NCI-H1694 treated with DMSO at 0.1 percent for 48 hours (cell line): ENCODE data around the gene LSAMP.
A peak's percentile ranks its signal among the peaks of the same experiment; 100 is the strongest.

Experiments
- DNase-seq: peaks from one replicate; lab custom pipeline; 2025; lab: John Stamatoyannopoulos, UW

The LSAMP gene

DNA sequence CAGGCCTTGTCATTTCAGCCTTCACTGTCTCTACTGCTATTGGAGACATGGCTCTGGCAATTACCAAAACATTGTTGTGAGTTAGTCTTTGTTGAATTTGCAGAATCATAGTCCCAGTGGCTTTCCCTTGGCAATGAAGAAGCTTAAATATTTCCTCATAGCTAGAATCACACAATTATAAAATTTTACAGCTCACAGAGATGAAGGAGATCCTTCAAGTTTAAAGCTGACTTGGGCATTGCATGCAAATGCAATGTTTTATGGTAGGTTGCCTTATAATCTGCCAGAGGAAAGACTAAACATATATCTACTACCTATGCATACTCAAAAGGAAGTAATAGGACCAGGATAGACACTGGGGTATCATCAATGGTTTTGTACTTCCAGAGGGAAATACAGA is 90.9 kb downstream of the LSAMP start:
- no peak for DNase-seq

DNA sequence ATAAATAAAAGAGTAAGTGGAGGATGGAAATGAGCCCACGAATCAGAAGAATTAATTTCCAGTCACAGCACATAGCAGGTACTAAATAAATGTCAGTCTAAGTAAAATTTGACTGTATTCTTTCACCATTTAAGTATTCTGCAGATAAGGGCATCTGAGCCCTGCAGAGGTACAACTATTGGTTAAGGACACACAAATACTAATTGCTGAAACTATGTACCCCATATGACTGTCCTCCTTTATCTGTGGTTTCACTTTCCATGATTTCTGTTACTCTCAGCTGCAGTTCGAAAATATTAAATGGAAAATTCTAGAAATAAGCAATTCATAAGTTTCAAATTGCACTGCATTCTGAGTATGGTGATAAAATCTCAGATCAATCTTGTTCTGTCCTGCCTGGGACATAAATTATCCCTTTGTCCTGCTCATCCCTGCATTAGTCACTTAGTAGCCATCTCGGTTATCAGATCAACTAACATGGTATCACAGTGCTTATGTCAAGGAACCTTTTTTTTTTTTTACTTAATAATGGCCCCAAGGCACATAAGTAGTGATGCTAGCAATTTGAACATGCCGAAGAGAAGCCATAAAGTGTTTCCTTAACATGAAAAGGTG is 95.1 kb downstream of the LSAMP start:
- no peak for DNase-seq

DNA sequence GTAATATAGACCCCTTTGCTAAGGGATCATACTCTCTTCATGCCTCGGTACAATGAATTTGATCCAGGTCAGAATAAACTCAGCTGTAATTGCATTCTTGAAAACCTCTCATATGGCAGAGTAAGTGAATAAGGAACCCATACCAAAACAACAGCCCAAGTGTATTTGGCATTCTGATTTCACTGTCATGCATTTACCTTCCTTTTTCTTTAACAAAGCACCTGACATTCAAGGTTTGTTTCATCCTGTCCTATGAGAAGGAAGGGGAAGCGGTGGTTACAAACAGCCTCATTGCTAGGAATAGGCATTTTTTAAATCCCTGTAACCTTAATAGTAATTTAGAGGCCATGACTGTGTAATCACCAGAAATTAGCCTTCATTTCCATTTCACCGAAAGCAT is 97.1 kb downstream of the LSAMP start:
- DNase-seq, result no peak

- no peak for DNase-seq
Observed at GRCh38 chr3:116342499-116342898, 102.8 kb downstream of the LSAMP start.

GRCh38 chr3:116341899-116342298 is 103.4 kb downstream of the LSAMP start:
- DNase-seq, result no peak

DNA sequence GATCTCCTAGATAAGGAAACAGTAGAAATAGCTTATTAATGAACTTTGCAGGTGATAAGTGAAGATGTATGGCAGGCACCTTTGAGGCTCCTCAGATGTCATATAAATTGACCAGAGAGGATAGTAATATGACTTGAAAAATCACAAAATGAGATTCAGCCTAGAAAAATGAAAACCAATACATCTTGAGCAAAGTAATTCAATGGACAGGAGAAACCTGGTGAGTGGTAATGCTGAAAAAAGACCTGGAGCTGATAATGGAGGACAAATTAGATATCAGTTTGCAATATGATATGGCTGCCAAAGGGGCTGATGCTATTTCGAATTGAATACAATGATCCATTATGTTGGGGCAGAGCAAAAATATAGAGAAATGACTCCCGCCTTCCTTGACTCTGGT is 103.9 kb downstream of the LSAMP start:
- no peak for DNase-seq

- no peak for DNase-seq
Observed at GRCh38 chr3:116340680-116341216, 104.5 kb downstream of the LSAMP start.

DNA sequence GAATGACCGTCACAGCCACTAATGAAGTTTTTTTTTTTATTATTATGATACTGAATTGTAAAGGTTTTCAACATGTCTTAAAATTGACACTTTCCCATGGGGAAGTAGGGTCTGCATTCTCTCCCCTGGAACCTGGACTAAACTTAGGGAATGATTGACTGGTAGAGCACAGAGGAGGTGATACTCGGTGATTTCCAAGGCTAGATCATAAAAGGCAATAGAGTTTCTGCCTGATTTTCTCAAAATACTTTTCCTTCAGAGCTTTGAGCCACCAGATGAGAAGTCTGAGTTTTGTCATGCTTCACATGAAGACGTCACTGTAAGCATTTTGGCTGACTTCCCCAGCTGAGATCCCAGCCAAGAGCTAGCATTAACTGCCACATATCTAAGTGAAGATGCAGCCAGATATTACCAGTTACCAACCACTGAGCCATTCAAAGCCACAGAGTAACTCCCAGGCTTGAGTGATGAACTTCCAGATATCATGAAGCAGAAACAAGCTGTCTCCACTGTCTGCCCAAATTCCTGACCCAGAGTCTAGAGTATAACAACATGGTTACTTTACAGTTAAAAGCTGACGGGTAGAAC is 105.8 kb downstream of the LSAMP start:
- no peak for DNase-seq

- no peak for DNase-seq
Observed at GRCh38 chr3:116338713-116339112, 106.6 kb downstream of the LSAMP start.

DNA sequence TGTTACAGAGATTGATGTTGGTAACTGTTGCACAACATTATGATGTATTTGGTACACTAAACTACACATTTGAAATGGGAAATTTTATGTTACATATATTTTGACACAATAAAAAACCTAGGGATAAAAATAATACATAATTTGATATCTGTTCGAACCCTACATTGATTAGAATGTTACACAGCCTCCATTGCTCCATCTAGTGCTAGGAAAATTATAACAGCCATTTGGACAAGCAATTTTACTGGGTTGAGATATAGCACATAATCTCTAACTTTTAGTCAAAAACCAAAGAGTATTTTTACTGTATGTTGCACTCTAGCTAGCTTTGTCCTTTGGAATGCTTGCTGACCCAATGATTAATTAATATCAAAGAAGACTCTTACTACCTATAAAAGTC is 108.1 kb downstream of the LSAMP start:
- no peak for DNase-seq

- DNase-seq, result no peak
Observed at GRCh38 chr3:116331380-116331779, 113.9 kb downstream of the LSAMP start.

- DNase-seq, result no peak
Observed at GRCh38 chr3:116322750-116323375, 122.4 kb downstream of the LSAMP start.

- DNase-seq, result no peak
Observed at GRCh38 chr3:116318370-116318769, 126.9 kb downstream of the LSAMP start.

DNA sequence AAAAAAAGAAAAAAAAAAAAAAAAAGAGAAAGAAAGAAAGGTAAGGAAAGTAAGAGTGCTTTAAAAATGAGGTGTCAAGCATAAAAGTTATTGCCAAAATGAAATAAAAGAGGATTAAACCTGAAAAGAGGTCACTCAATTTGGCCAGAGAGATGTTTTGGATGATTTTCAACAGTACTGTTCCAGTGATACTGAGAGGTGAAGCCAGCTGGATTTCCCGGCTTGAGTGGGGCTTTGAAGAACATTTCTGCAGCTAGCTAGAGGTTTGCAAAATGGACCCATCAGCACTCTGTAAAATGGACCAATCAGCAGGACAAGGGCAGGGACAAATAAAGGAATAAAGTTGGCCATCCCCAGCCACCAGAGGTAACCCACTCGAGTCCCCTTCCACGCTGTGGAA is 128.5 kb downstream of the LSAMP start:
- no peak for DNase-seq

GRCh38 chr3:116314476-116314875 is 130.8 kb downstream of the LSAMP start:
- no peak for DNase-seq

DNA sequence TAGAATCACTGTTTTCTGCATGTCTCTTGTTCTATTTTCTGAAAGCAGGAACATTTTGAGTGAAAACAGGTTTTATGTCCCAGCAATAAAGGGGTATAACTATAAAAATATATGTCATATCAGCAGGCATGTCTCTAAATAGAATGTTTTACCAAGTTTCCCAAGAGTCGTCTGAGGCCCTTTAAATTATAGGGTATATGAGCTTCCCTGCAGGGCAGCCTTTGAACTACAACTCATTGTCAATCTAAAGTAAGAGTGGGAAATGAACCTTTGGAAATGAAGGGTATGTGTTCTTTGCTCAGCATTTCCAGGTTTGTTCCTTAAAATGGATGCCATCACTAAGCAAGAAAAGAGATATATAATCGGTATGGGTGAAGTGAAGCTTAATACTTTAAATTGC is 138.6 kb downstream of the LSAMP start:
- DNase-seq, result no peak

DNA sequence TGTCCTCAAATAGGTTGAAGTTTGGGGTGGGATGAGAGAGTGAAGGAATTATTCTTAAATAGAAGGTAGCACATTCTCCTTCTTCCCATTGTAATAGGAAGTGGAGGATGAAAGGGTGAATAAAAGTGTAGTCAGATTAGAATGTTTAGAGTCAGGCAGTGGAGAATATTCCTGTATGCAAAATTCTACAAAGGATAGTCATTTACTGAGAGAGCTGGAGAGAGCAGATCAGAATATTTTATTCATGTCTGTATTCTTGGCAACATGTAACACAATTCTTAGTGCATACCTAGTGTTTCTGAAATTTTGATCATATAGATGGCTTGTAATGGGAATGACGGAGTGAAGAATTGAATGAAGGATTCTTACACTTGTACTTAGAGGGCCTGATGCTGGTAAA is 139.1 kb downstream of the LSAMP start:
- DNase-seq, result no peak

GRCh38 chr3:116302087-116302747 is 143.1 kb downstream of the LSAMP start:
- no peak for DNase-seq

DNA sequence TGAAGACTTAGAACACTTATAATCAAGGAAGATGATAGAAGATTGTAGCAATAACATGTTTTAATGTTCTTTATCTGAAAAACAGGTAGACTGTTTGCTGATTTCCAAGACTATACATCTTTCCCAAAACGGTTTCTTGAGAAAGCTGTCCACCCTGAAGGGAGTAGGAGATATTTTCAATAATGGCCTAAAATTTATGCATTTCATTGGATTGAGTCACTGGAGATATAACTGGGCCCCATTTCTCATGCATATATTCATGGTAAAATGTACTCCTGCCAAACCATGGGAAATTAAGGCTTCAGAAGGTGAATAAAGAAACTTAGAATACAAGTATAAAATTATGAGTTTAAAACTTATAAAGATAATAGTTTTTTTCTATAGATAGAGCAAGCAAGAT is 143.9 kb downstream of the LSAMP start:
- no peak for DNase-seq

GRCh38 chr3:116300226-116300625 is 145.1 kb downstream of the LSAMP start:
- no peak for DNase-seq

DNA sequence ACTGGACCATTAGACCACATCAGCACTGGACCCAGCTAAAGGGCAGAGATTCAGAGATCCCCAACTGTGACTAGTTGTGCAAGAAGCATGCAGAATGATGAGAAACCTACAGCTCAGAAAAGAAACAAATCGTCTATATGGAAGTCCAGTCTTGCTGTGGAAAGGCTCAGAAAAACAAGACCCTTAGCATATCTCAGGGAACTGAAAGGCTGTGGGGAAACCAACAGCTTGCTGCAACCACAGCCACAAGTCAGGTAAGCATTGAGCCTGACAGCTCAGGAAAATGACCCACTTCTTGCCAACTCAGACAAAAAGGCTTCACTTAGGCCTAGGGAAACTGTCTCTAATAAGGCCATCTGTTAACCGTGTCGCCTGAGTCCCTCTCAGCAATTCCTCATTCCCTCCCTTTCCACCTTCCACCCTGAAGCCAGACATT is 145.6 kb downstream of the LSAMP start:
- DNase-seq, result peak; percentile 76

GRCh38 chr3:116298151-116298550 is 147.1 kb downstream of the LSAMP start:
- DNase-seq, result no peak

DNA sequence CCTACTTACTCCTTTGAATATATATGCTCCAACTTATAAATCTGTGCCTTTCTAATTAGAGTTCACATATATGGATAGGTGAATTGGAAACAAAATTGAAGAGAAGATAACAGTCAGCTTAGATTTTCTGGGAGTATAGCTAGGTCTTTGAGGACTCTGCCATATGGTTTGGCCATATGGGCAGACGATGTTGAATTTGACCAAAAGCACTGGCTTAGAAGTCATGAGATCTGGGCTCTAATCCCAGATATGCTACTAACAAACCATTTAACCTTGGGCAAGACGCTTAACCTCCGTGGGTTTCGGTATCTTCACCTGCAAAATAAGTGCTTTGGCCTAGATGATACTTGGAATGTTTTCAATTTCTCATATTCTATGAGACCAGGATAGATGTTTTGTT is 154.1 kb downstream of the LSAMP start:
- peak; percentile 33 for DNase-seq
